Mesodermal cell (in vitro differentiated cells): Measurements from ENCODE around the gene SIPA1L2. TPM values are rescaled to one million over a fixed set of nuclear protein-coding genes. Genes with fewer than 3 reads are reported as not detected.

Experiments
- H3K27ac ChIP-seq: 2 replicates; pipeline ENCODE4 v1.7.0; 2013; ENCODE audit warnings: mild to moderate bottlenecking, low read depth, low read length, moderate library complexity; ENCODE audit not compliant: severe bottlenecking
- H3K36me3 ChIP-seq: 2 replicates; pipeline ENCODE4 v1.7.1; 2013; ENCODE audit warnings: mild to moderate bottlenecking, low read length, moderate library complexity; ENCODE audit not compliant: control insufficient read depth, insufficient read depth
- H3K4me1 ChIP-seq: one replicate; pipeline ENCODE4 v1.7.1; 2013; ENCODE audit warnings: mild to moderate bottlenecking, low read length; ENCODE audit not compliant: insufficient read depth, control insufficient read depth, poor library complexity, severe bottlenecking
- H3K4me3 ChIP-seq: 2 replicates; pipeline ENCODE4 v1.7.0; 2013; ENCODE audit warnings: low read length, control low read depth, mild to moderate bottlenecking; ENCODE audit not compliant: insufficient read depth, poor library complexity, severe bottlenecking; ENCODE audit errors: extremely low read depth
- H3K9me3 ChIP-seq: 2 replicates; pipeline ENCODE4 v1.7.1; 2013; ENCODE audit warnings: mild to moderate bottlenecking, low read length, moderate library complexity; ENCODE audit not compliant: control insufficient read depth
- WGBS, 2 experiments: methylation state at CpG; one replicate each; pipeline ENCODE4 v1.1.5; 2013; ENCODE audit warnings: missing lambda C conversion rate in 2 of 2; ENCODE audit not compliant: insufficient coverage in 2 of 2; 5-methylcytosine and 5-hydroxymethylcytosine counted together
- polyA plus RNA-seq, 2 experiments: library from polyadenylated mRNA; stranded (reverse); fragments of 50-300 nt; gene quantifications; one replicate each; pipeline ENCODE4 v1.2.3, GENCODE V29; 2013

SIPA1L2 gene
- polyA plus RNA-seq (2013, experiment 1 of 2), result 69.3 TPM
- polyA plus RNA-seq (2013, experiment 2 of 2), result 74.6 TPM

- Histone ChIP-seq H3K36me3 (no peaks in the 10 kb centered on the region), H3K4me1 (peaks cover 3% of the 10 kb centered on the region), H3K9me3 (no peaks in the 10 kb centered on the region), H3K4me3 (peak within 1 kb of the TSS; percentile 68), H3K27ac (peak within 1 kb of the TSS; percentile 87)
- WGBS, 2 experiments, result 0% methylated on average over 56 to 69 of the region's 98 CpGs
Observed at GRCh38 chr1:232630047-232630893, at the start of gene SIPA1L2. Gene SIPA1L2 (minus strand): TSS chr1:232630133. CDS start chr1:232515339, 114,794 bp downstream.

DNA sequence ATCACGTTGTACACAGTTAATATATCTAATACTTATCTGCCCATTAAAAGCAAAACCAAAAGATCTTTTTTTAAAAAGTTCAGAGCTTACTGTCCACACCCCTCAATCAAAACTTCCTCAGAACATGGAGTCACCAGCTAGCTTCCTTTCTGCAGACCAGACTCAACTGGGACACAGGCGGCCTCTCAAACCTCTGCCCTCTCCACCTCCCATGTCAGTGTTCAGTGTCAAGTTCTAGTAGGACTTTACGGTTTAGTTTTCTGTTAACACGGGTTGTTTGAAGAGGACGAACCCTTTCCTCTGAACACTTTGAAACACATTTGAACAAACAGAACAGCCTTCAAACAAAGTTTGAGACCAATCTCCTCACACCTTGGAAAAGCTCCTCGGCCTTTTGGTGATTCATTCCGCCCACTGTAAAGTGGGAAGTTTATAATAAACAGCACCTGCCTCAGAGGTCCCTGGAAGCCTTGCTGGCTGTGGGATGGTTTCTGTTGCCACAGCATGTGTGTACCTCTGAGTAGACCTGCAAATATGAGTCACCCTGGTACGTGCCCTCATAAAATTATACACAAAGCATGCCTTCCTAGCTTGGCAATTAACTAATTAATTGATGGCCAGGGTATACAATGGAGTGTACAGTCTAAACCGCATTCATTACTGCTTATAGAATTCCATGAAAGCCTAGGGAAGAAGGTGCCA, 48.4 kb upstream of the SIPA1L2 start:
- H3K36me3 ChIP-seq, result no peaks in the 10 kb centered on the region
- 86 to 98% methylated on average over 4 to 6 of the region's 9 CpGs for WGBS, 2 experiments
- H3K4me3 ChIP-seq, result no peak overlapping the region
- H3K27ac ChIP-seq, result no peak overlapping the region
- no peaks in the 10 kb centered on the region for H3K4me1 ChIP-seq
- H3K9me3 ChIP-seq, result no peaks in the 10 kb centered on the region

DNA sequence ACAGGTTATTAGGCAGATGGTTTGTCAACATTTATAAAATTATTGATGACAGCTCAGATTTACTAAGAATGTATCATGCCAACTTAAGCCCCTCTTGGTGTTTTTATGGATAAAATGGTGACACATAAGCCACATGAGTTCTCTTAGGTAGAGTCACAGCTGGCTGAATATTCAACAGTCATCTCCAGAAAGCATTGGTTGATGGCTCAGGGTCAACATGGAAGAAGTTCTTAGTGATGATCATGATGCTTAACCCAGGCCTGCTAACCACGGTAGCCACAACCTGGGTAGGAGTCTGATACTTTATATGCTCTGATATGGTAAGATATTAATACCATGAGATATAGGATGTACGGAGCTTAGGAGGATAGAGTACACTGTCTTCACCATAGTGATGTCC, 46.4 kb upstream of the SIPA1L2 start:
- WGBS, 2 experiments, result 94 to 100% methylated on average over 2 of the region's 2 CpGs
- no peaks in the 10 kb centered on the region for H3K4me1 ChIP-seq
- no peak overlapping the region for H3K27ac ChIP-seq

DNA sequence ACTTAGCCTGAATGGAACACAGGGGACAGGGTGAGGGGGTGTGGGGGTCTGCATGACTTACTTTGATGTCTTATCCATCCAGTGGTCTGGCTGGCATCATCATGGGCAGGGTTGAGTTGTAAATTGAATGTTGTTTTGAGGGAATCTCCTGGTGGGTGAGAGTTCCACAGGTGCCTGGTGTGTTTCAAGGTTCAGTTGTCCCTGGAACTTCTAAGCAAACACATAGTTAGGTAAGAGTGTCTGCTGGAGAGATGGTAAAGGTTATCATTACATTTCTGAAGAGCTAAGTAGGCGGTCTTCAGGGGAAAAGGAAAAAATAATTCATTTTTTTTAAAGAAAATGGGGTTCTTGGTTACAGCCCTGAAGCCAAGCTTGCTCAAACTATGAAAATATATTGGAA, 46.0 kb upstream of the SIPA1L2 start:
- Histone ChIP-seq H3K36me3 (no peaks in the 10 kb centered on the region), H3K27ac (no peak overlapping the region), H3K4me3 (no peak overlapping the region), H3K9me3 (no peaks in the 10 kb centered on the region), H3K4me1 (no peaks in the 10 kb centered on the region)
- WGBS, 2 experiments, result 83 to 88% methylated on average over 1 of the region's 1 CpG

More for the DNA sequence above, 46.4 kb upstream of the SIPA1L2 start:
- H3K4me3 ChIP-seq, result no peak overlapping the region
- no peaks in the 10 kb centered on the region for H3K9me3 ChIP-seq
- no peaks in the 10 kb centered on the region for H3K36me3 ChIP-seq

DNA sequence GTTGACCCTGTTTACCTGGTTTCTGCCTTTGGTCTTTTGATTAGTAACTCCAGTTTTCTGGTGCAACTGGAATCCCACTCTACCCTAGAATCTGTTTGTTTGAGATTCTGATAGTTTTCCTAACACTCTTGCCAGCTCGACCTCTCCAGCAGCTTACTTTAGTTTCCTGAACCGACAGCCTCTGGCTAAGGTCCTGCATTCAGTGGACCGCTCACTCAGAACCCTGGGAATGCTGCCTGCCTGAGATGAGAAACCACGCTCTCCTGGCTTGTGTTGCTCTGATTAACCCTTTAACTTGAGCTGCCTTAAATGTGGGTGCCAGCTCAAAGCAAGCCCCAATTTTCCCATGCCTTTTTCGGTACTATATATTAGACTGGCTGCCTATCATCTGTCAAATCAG, 45.3 kb upstream of the SIPA1L2 start:
- Histone ChIP-seq H3K9me3 (no peaks in the 10 kb centered on the region), H3K4me1 (no peaks in the 10 kb centered on the region), H3K4me3 (no peak overlapping the region), H3K27ac (peak overlapping the region; percentile 8), H3K36me3 (no peaks in the 10 kb centered on the region)
- 84% methylated on average over 5 of the region's 5 CpGs for WGBS, 2 experiments

DNA sequence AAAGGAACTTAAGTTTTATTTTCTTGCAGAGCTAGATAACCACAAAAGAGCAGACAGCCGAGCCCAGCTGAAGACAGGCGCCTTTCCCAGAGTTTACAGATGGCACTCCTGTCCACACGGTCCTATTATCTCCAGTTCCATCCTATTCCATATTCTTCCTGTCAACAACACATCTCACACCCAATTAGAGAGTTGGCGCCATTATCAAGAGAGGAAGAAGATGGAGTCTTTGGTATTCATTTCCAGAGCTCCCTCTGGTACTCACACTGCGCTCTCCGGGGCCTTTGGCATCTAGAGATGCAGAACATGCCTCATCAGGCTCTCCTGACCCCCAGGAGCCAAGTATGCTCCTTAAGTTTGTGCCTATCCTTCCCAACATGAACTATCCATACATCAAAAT, 43.3 kb upstream of the SIPA1L2 start:
- H3K27ac ChIP-seq, result no peak overlapping the region
- no peaks in the 10 kb centered on the region for H3K9me3 ChIP-seq
- 94 to 100% methylated on average over 4 to 6 of the region's 6 CpGs for WGBS, 2 experiments

GRCh38 chr1:232669981-232670747, 40.2 kb upstream of the SIPA1L2 start:
- 84 to 85% methylated on average over 11 of the region's 11 CpGs for WGBS, 2 experiments
- Histone ChIP-seq H3K27ac (no peak overlapping the region), H3K9me3 (no peaks in the 10 kb centered on the region)

More for the DNA sequence above, 43.3 kb upstream of the SIPA1L2 start:
- H3K4me3 ChIP-seq, result no peak overlapping the region
- no peaks in the 10 kb centered on the region for H3K4me1 ChIP-seq
- no peaks in the 10 kb centered on the region for H3K36me3 ChIP-seq

GRCh38 chr1:232667778-232668165, 37.8 kb upstream of the SIPA1L2 start:
- Histone ChIP-seq H3K27ac (no peak overlapping the region), H3K9me3 (no peaks in the 10 kb centered on the region), H3K4me1 (no peaks in the 10 kb centered on the region), H3K4me3 (no peak overlapping the region), H3K36me3 (no peaks in the 10 kb centered on the region)
- 93% methylated on average over 2 of the region's 4 CpGs; no CpG with 5 or more reads in 1 of the 2 experiments for WGBS, 2 experiments

More at GRCh38 chr1:232669981-232670747, 40.2 kb upstream of the SIPA1L2 start:
- no peaks in the 10 kb centered on the region for H3K36me3 ChIP-seq
- no peaks in the 10 kb centered on the region for H3K4me1 ChIP-seq
- no peak overlapping the region for H3K4me3 ChIP-seq

GRCh38 chr1:232667094-232667777, 37.3 kb upstream of the SIPA1L2 start:
- Histone ChIP-seq H3K4me1 (no peaks in the 10 kb centered on the region), H3K9me3 (no peaks in the 10 kb centered on the region), H3K4me3 (no peak overlapping the region), H3K27ac (no peak overlapping the region), H3K36me3 (no peaks in the 10 kb centered on the region)
- whole genome bisulfite sequencing, 2 experiments, result 92% methylated on average over 2 of the region's 3 CpGs; no CpG with 5 or more reads in 1 of the 2 experiments
